Chondrocyte (in vitro differentiated cells): ENCODE measurements around the gene NAP1L1. TPM values are rescaled to one million over a fixed set of nuclear protein-coding genes. Genes with fewer than 3 reads are reported as not detected.

ENCODE experiments used
- DNase-seq: peaks from one replicate; pipeline ENCODE4 v3.0.0; 2021; ENCODE audit warnings: mixed read lengths, low spot score
- H3K27ac Mint-ChIP-seq: one replicate; pipeline ENCODE4 v1.8.0; 2021; ENCODE audit warnings: mild to moderate bottlenecking, moderate library complexity, mixed read lengths; ENCODE audit not compliant: unreplicated experiment
- H3K27me3 Mint-ChIP-seq: 2 replicates; pipeline ENCODE4 v1.8.0; 2021; ENCODE audit warnings: low read depth, mixed read lengths
- H3K36me3 Mint-ChIP-seq: 2 replicates; pipeline ENCODE4 v1.8.0; 2021; ENCODE audit warnings: low read depth, mixed read lengths
- H3K4me1 Mint-ChIP-seq: 2 replicates; pipeline ENCODE4 v1.8.0; 2021; ENCODE audit warnings: low read depth, mild to moderate bottlenecking, mixed read lengths
- H3K4me3 Mint-ChIP-seq: one replicate; pipeline ENCODE4 v1.8.0; 2021; ENCODE audit warnings: mild to moderate bottlenecking, moderate library complexity, mixed read lengths; ENCODE audit not compliant: unreplicated experiment
- H3K9me3 Mint-ChIP-seq: 2 replicates; pipeline ENCODE4 v1.8.0; 2021; ENCODE audit warnings: low read depth, mixed read lengths
- CTCF ChIP-seq: fragments of 200-600 bp; sonication (generic); IDR thresholded peaks from 2 replicates; pipeline ENCODE4 v1.5.0; 2021; ENCODE audit warnings: antibody characterized with exemption, mild to moderate bottlenecking, moderate library complexity
- total RNA-seq: library from RNA; stranded (reverse); gene quantifications from 3 replicates; pipeline ENCODE4 v1.2.1, GENCODE V29; 2021

NAP1L1 gene
- total RNA-seq, 1 donor from 2014 or later: 386 TPM

GRCh38 chr12:76040461-76040860, 44.0 kb downstream of the NAP1L1 start:
- Mint-ChIP-seq H3K4me3 (no peak overlapping the region), H3K9me3 (no peaks in the 10 kb centered on the region), H3K36me3 (peaks cover 10% of the 10 kb centered on the region), H3K27me3 (no peaks in the 10 kb centered on the region), H3K4me1 (peaks cover 27% of the 10 kb centered on the region), H3K27ac (no peak overlapping the region)
- TF ChIP-seq CTCF: no peak
- no peak for DNase-seq

GRCh38 chr12:76038176-76038575, 46.3 kb downstream of the NAP1L1 start:
- Mint-ChIP-seq H3K27me3 (no peaks in the 10 kb centered on the region), H3K27ac (no peak overlapping the region), H3K4me1 (peaks cover 35% of the 10 kb centered on the region), H3K9me3 (no peaks in the 10 kb centered on the region), H3K36me3 (peaks cover 2% of the 10 kb centered on the region), H3K4me3 (no peak overlapping the region)
- no peak for DNase-seq
- no peak for TF ChIP-seq CTCF

DNA sequence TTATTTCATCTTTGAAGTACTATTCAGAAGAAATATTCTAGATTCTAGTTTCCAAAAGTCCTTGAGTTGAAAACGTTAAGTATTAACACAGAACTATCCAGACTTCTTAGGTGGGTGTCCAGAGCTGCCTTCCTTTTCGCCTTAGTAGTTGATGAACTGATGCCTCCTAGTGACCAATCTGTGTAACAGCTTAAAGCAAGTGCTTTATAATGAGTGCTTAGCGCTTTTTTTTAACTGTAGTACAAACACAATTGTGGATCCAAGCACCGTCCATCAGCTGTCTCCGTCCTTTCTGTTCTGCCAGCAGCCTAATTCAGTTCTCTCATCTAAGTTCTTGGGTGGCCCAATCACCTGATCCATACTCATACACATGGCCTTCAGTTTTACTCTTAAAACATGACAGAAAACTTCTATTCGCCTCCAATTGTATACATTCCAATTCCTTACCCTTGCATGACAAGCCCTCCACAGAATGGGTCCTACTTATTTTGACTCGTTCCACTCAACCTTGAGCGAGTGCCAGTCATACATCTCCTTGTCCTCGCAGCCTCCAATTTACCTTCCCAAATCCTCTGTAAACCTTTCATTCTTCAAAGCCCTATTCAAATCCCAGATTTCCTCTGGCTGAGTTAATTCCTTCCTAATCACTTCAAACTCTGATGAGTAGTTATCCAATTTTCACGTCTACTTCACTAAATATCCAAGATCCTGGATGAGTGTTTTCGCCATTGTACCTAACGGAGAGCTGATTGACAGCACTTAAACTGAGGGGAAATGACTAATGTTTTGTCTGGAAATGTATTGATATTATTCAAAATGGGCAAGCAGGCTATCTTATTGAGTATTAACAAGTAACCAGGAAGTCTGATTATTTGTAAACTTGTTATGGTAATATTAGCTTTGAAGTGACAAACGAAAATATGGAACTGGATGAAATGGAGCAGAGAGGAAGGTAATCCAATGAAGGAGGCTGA, 47.1 kb downstream of the NAP1L1 start:
- TF ChIP-seq CTCF: peak; percentile 95
- Mint-ChIP-seq H3K9me3 (no peaks in the 10 kb centered on the region), H3K27me3 (no peaks in the 10 kb centered on the region), H3K27ac (peak overlapping the region; percentile 9), H3K4me1 (peaks cover 41% of the 10 kb centered on the region), H3K36me3 (peaks cover 2% of the 10 kb centered on the region), H3K4me3 (no peak overlapping the region)
- no peak for DNase-seq

GRCh38 chr12:76035045-76035444, 49.4 kb downstream of the NAP1L1 start:
- H3K27ac Mint-ChIP-seq: peak overlapping the region; percentile 19
- no peaks in the 10 kb centered on the region for H3K36me3 Mint-ChIP-seq
- H3K4me1 Mint-ChIP-seq: peaks cover 49% of the 10 kb centered on the region
- no peaks in the 10 kb centered on the region for H3K9me3 Mint-ChIP-seq
- no peak for DNase-seq
- no peaks in the 10 kb centered on the region for H3K27me3 Mint-ChIP-seq
- no peak for TF ChIP-seq CTCF
- H3K4me3 Mint-ChIP-seq: no peak overlapping the region

GRCh38 chr12:76033081-76034011, 51.1 kb downstream of the NAP1L1 start:
- no peak for DNase-seq
- Mint-ChIP-seq H3K27ac (peak overlapping the region; percentile 97), H3K9me3 (no peaks in the 10 kb centered on the region), H3K27me3 (no peaks in the 10 kb centered on the region), H3K4me1 (peaks cover 53% of the 10 kb centered on the region), H3K36me3 (peaks cover 1% of the 10 kb centered on the region), H3K4me3 (peak overlapping the region; percentile 94)
- TF ChIP-seq CTCF: no peak
